ENCODE results near the gene NAPSA. TPM values are rescaled to one million over a fixed set of nuclear protein-coding genes. Genes with fewer than 3 reads are reported as not detected.
"Not testable (repeated sequence)": the region's sequence is repeated elsewhere in the genome, so short reads cannot be mapped to it uniquely, and the experiment has no call there.

The NAPSA gene
- total RNA-seq, 1 donor from 2014 or later: not detected

GRCh38 chr19:50358483-50359327, 6.7 kb downstream of the NAPSA start:
- DNase-seq: peak; percentile 74

GRCh38 chr19:50357178-50358100, 8.0 kb downstream of the NAPSA start:
- peak; percentile 78 for DNase-seq

- no peak for DNase-seq
Measured at GRCh38 chr19:50356691-50357177, 8.7 kb downstream of the NAPSA start.

- not testable (repeated sequence) for DNase-seq
Measured at GRCh38 chr19:50353487-50353880, 12.0 kb downstream of the NAPSA start.

- no peak for DNase-seq
Measured at GRCh38 chr19:50352242-50352641, 13.2 kb downstream of the NAPSA start.

GRCh38 chr19:50349277-50350057, 16.0 kb downstream of the NAPSA start:
- peak; percentile 82 for DNase-seq

GRCh38 chr19:50347089-50347581, 18.3 kb downstream of the NAPSA start:
- not testable (repeated sequence) for DNase-seq

GRCh38 chr19:50344661-50345318, 20.6 kb downstream of the NAPSA start:
- DNase-seq: no peak

GRCh38 chr19:50341091-50341564, 24.3 kb downstream of the NAPSA start:
- DNase-seq: no peak

GRCh38 chr19:50340331-50340730, 25.1 kb downstream of the NAPSA start:
- DNase-seq: no peak

- not testable (repeated sequence) for DNase-seq
Measured at GRCh38 chr19:50337031-50337430, 28.4 kb downstream of the NAPSA start.

- DNase-seq: no peak
Measured at GRCh38 chr19:50334741-50335421, 30.6 kb downstream of the NAPSA start.

- DNase-seq: peak; percentile 80
Measured at GRCh38 chr19:50333737-50334617, 31.5 kb downstream of the NAPSA start.

GRCh38 chr19:50333235-50333736, 32.2 kb downstream of the NAPSA start:
- peak; percentile 95 for DNase-seq

GRCh38 chr19:50332244-50333038, 33.0 kb downstream of the NAPSA start:
- no peak for DNase-seq

GRCh38 chr19:50331994-50332243, 33.5 kb downstream of the NAPSA start:
- no peak for DNase-seq

GRCh38 chr19:50331221-50331993, 34.0 kb downstream of the NAPSA start:
- DNase-seq: no peak

- DNase-seq: peak; percentile 87
Measured at GRCh38 chr19:50330365-50331078, 34.9 kb downstream of the NAPSA start.

Data from dermis blood vessel endothelial cell (primary cell).